Panc1 (cell line): Measurements from ENCODE around the gene GRID1. TPM values are rescaled to one million over a fixed set of nuclear protein-coding genes. Genes with fewer than 3 reads are reported as not detected.

Experiments used
- ATAC-seq: fragments of 200-7000 bp; cut with Tn5 transposase; 2 replicates; pipeline ENCODE4 v1.9.1; 2020; ENCODE audit warnings: mild to moderate bottlenecking, moderate library complexity
- BruUV-seq: library from RNA; stranded (reverse); fragments of 400-500 nt; replicated peaks from 2 replicates; lab custom pipeline; 2021; lab: Mats Ljungman, UMichigan
- CTCF ChIA-PET: fragments of 300-600 bp; sonication (Branson Sonifier 250); formaldehyde crosslinking; loops from one replicate; lab custom pipeline; 2022; ENCODE audit warnings: antibody characterized with exemption; lab: Charles Lee
- POLR2A ChIA-PET: fragments of 300-600 bp; sonication (Branson Sonifier 250); formaldehyde crosslinking; loops from one replicate; lab custom pipeline; 2022; ENCODE audit warnings: antibody characterized with exemption; lab: Charles Lee
- DNase-seq: peaks from one replicate; pipeline ENCODE4 v3.0.0-alpha.2; 2010; ENCODE audit warnings: low read depth, low spot score
- H3K27ac ChIP-seq: 2 replicates; pipeline ENCODE4 v1.5.1; 2011; ENCODE audit warnings: mild to moderate bottlenecking, low read length, inconsistent platforms
- H3K27me3 ChIP-seq: fragments of 200-500 bp; sonication (Bioruptor generic); 2 replicates; pipeline ENCODE4 v1.6.0; 2014; ENCODE audit warnings: low read length, inconsistent platforms; ENCODE audit not compliant: control insufficient read depth, insufficient read depth
- H3K36me3 ChIP-seq: fragments of 200-500 bp; sonication (Bioruptor generic); 2 replicates; pipeline ENCODE4 v1.5.1; 2014; ENCODE audit warnings: inconsistent platforms, mild to moderate bottlenecking, low read length, moderate library complexity; ENCODE audit not compliant: control insufficient read depth, insufficient read depth
- H3K4me1 ChIP-seq: 2 replicates; pipeline ENCODE4 v1.5.1; 2011; ENCODE audit warnings: inconsistent platforms, mild to moderate bottlenecking, low read length, moderate library complexity; ENCODE audit not compliant: control insufficient read depth, insufficient read depth
- H3K4me3 ChIP-seq, 2 experiments: 2 replicates each; pipeline ENCODE4 v1.5.1; 2011 to 2012; ENCODE audit warnings: low read depth in 2 of 2, low read length in 2 of 2, mild to moderate bottlenecking in 2 of 2, inconsistent platforms in 1 of 2, moderate library complexity in 1 of 2
- H3K9me3 ChIP-seq: fragments of 200-500 bp; sonication (Bioruptor generic); 2 replicates; pipeline ENCODE4 v1.5.1; 2014; ENCODE audit warnings: low read depth, mild to moderate bottlenecking, inconsistent platforms, low read length, moderate library complexity; ENCODE audit not compliant: control insufficient read depth, insufficient read depth
- POLR2AphosphoS5 ChIP-seq: IDR thresholded peaks from 2 replicates; pipeline ENCODE4 v1.6.1; 2012; ENCODE audit warnings: mild to moderate bottlenecking, low read depth, low read length, moderate library complexity
- SIN3A ChIP-seq: IDR thresholded peaks from 2 replicates; pipeline ENCODE4 v1.6.1; 2012; ENCODE audit warnings: low read depth, mild to moderate bottlenecking, low read length, moderate library complexity, borderline replicate concordance; ENCODE audit not compliant: insufficient read depth
- TCF7L2 ChIP-seq: IDR thresholded peaks from 2 replicates; pipeline ENCODE4 v1.6.1; 2011; ENCODE audit warnings: mild to moderate bottlenecking, low read depth, low read length, inconsistent platforms
- in situ Hi-C: cut with HindIII; loops from 2 replicates; pipeline ENCODE4 v1.10.0; 2016; ENCODE audit warnings: low sequenced_read_pairs, low pct_unique_long_range_greater_than_20kb
- intact Hi-C: fragments of 100-400 bp; cut with micrococcal nuclease; formaldehyde crosslinking; loops from one replicate; pipeline ENCODE4 v1.10.0; 2022; ENCODE audit not compliant: unreplicated experiment
- total RNA-seq: library from RNA; stranded (reverse); gene quantifications from one replicate; pipeline ENCODE4 v1.2.1, GENCODE V29; 2021; ENCODE audit not compliant: unreplicated experiment
- TF ChIP-seq, protein P1 (sequence below), 2 experiments: IDR thresholded peaks; 2 replicates each; pipeline ENCODE4 v1.6.1; 2011 to 2012; ENCODE audit warnings: low read depth in 2 of 2, control low read depth in 1 of 2, low read length in 1 of 2, mild to moderate bottlenecking in 1 of 2, moderate library complexity in 1 of 2; ENCODE audit not compliant: insufficient read depth in 1 of 2
- TF ChIP-seq, protein P2 (sequence below): fragments of 450-650 bp; IDR thresholded peaks from 2 replicates; pipeline ENCODE4 v1.5.1; 2017; ENCODE audit warnings: mild to moderate bottlenecking

Gene GRID1
- total RNA-seq, 1 experiment from 2014 or later, result 2.3 TPM

DNA sequence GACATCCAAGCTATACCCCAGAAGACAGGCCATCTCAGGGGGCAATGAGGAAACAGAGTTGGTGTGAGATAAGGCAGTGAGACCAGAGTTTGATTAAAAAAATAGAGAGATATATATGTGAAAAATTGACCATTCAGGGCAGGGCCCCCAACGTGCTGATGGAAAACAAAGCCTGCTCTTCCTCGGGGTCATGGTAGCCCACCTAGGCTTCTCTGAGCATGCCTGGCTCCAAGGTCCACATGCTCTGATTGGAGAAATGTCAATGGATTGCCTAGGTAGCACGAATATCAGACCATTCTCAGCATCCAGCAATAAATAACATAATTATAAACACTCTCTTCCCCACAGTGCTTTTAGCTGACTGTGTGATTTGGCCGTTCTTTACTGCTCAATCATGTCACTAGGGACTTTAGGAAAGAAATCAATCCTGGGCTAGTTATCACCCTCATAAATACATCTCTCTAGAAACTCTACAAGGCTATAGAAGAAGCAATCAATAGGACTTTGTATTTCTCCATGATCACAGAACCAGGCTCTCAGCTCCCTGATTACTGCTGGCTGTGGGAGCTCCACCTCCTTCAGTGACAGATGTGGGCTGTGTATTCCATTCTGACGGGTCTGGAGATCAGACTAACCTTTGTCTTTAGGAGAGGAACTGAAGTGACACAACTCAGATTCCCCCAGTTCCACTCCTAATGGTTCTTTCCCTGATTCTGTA lies 766.4 kb downstream of the GRID1 start:
- in situ Hi-C loops, result no loop called here
- H3K36me3 ChIP-seq, result no peaks in the 10 kb centered on the region
- TF ChIP-seq POLR2AphosphoS5 (no peak), SIN3A (no peak), TCF7L2 (no peak)
- TF ChIP-seq, protein P1, sequence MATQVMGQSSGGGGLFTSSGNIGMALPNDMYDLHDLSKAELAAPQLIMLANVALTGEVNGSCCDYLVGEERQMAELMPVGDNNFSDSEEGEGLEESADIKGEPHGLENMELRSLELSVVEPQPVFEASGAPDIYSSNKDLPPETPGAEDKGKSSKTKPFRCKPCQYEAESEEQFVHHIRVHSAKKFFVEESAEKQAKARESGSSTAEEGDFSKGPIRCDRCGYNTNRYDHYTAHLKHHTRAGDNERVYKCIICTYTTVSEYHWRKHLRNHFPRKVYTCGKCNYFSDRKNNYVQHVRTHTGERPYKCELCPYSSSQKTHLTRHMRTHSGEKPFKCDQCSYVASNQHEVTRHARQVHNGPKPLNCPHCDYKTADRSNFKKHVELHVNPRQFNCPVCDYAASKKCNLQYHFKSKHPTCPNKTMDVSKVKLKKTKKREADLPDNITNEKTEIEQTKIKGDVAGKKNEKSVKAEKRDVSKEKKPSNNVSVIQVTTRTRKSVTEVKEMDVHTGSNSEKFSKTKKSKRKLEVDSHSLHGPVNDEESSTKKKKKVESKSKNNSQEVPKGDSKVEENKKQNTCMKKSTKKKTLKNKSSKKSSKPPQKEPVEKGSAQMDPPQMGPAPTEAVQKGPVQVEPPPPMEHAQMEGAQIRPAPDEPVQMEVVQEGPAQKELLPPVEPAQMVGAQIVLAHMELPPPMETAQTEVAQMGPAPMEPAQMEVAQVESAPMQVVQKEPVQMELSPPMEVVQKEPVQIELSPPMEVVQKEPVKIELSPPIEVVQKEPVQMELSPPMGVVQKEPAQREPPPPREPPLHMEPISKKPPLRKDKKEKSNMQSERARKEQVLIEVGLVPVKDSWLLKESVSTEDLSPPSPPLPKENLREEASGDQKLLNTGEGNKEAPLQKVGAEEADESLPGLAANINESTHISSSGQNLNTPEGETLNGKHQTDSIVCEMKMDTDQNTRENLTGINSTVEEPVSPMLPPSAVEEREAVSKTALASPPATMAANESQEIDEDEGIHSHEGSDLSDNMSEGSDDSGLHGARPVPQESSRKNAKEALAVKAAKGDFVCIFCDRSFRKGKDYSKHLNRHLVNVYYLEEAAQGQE (IDR thresholded peaks at IDR 0.05; ENCODE audit: insufficient read depth in 1 of 2, low read depth in 2 of 2, low read length in 1 of 2), result no peak
- TF ChIP-seq, protein P2, sequence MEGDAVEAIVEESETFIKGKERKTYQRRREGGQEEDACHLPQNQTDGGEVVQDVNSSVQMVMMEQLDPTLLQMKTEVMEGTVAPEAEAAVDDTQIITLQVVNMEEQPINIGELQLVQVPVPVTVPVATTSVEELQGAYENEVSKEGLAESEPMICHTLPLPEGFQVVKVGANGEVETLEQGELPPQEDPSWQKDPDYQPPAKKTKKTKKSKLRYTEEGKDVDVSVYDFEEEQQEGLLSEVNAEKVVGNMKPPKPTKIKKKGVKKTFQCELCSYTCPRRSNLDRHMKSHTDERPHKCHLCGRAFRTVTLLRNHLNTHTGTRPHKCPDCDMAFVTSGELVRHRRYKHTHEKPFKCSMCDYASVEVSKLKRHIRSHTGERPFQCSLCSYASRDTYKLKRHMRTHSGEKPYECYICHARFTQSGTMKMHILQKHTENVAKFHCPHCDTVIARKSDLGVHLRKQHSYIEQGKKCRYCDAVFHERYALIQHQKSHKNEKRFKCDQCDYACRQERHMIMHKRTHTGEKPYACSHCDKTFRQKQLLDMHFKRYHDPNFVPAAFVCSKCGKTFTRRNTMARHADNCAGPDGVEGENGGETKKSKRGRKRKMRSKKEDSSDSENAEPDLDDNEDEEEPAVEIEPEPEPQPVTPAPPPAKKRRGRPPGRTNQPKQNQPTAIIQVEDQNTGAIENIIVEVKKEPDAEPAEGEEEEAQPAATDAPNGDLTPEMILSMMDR, result no peak
- no peaks in the 10 kb centered on the region for H3K27me3 ChIP-seq
- DNase-seq (no peak), ATAC-seq (no peak)
- H3K9me3 ChIP-seq, result no peaks in the 10 kb centered on the region
- POLR2A ChIA-PET, result no interaction called here
- CTCF ChIA-PET, result no interaction called here
- intact Hi-C loops, result no loop called here
- H3K27ac ChIP-seq, result no peak overlapping the region
- H3K4me1 ChIP-seq, result no peaks in the 10 kb centered on the region; the same call in 1 of the 2 replicates
- H3K4me3 ChIP-seq, result no peak overlapping the region
- no TSS peak for BruUV-seq

DNA sequence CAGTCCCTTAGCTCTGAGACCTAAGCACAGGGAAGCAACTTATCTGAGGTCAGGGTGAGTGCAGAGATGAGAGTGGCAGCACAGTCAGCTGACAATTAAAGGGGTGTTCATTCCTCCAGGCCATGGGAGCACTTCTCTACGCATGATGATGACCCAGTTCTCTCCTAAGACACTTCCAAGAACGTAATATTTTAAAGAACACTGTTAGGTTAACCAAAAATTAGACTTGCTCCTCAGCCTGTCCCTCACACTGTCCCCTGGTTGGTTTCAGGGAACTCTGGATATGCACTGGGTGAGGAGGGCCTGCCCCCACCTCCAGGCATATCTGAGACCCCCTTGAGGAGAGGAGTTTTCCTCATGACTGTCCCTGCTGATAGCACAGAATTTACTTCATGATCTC lies 767.5 kb downstream of the GRID1 start:
- Histone ChIP-seq H3K9me3 (no peaks in the 10 kb centered on the region), H3K27me3 (no peaks in the 10 kb centered on the region), H3K4me1 (no peaks in the 10 kb centered on the region; the same call in 1 of the 2 replicates), H3K36me3 (no peaks in the 10 kb centered on the region), H3K27ac (no peak overlapping the region), H3K4me3 (no peak overlapping the region)
- no TSS peak for BruUV-seq
- no peak for DNase-seq
- no peak for ATAC-seq
- TF ChIP-seq SIN3A (no peak), TCF7L2 (no peak)
- TF ChIP-seq, protein P1 (IDR thresholded peaks at IDR 0.05; ENCODE audit: insufficient read depth in 1 of 2, low read depth in 2 of 2, low read length in 1 of 2), result no peak
- in situ Hi-C loops (no loop called here), intact Hi-C loops (no loop called here)
- ChIA-PET CTCF (no interaction called here), POLR2A (no interaction called here)
